CD1c-positive myeloid dendritic cell (primary cell): Measurements from ENCODE around the gene CHAF1B.
A peak's percentile ranks its signal among the peaks of the same experiment; 100 is the strongest.
"Not testable (repeated sequence)": the region's sequence is repeated elsewhere in the genome, so short reads cannot be mapped to it uniquely, and the experiment has no call there.

Experiments
- DNase-seq: peaks from one replicate; pipeline ENCODE4 v3.0.0-alpha.2; 2016; ENCODE audit errors: extremely low spot score

CHAF1B gene

GRCh38 chr21:36385233-36386030, at the start of gene CHAF1B:
TSS of gene CHAF1B (plus strand) at chr21:36385392. CDS start at chr21:36386137, 745 bp downstream.
- peak; percentile 92 for DNase-seq

- no peak for DNase-seq
These were observed 48.1 kb upstream of the CHAF1B start for GRCh38 chr21:36337099-36337509.

GRCh38 chr21:36338975-36339374, 46.2 kb upstream of the CHAF1B start:
- no peak for DNase-seq

GRCh38 chr21:36342581-36342980, 42.6 kb upstream of the CHAF1B start:
- DNase-seq = not testable (repeated sequence)

- no peak for DNase-seq
These were observed 40.3 kb upstream of the CHAF1B start for GRCh38 chr21:36344931-36345330.

GRCh38 chr21:36347278-36347961, 37.8 kb upstream of the CHAF1B start:
- DNase-seq = no peak

- DNase-seq = no peak
These were observed 37.2 kb upstream of the CHAF1B start for GRCh38 chr21:36347962-36348328.

- no peak for DNase-seq
These were observed 35.9 kb upstream of the CHAF1B start for GRCh38 chr21:36349315-36349714.

GRCh38 chr21:36350282-36350910, 34.8 kb upstream of the CHAF1B start:
- no peak for DNase-seq

GRCh38 chr21:36354918-36355680, 30.1 kb upstream of the CHAF1B start:
- no peak for DNase-seq

GRCh38 chr21:36355868-36356267, 29.3 kb upstream of the CHAF1B start:
- DNase-seq = no peak

GRCh38 chr21:36359185-36359584, 26.0 kb upstream of the CHAF1B start:
- no peak for DNase-seq

- DNase-seq = no peak
These were observed 16.0 kb upstream of the CHAF1B start for GRCh38 chr21:36369064-36369685.

GRCh38 chr21:36375994-36376393, 9.2 kb upstream of the CHAF1B start:
- no peak for DNase-seq

- no peak for DNase-seq
These were observed 7.8 kb upstream of the CHAF1B start for GRCh38 chr21:36377391-36377842.

- no peak for DNase-seq
These were observed 5.9 kb upstream of the CHAF1B start for GRCh38 chr21:36379251-36379650.

GRCh38 chr21:36381841-36382589, 3.2 kb upstream of the CHAF1B start:
- no peak for DNase-seq

GRCh38 chr21:36382722-36383121, 2.5 kb upstream of the CHAF1B start:
- DNase-seq = not testable (repeated sequence)

GRCh38 chr21:36384885-36385232, 333 bp upstream of the CHAF1B start:
- DNase-seq = no peak

GRCh38 chr21:36386031-36386642, 945 bp downstream of the CHAF1B start:
- no peak for DNase-seq
